OCI-LY3 (cell line): ENCODE data around the gene CAPNS2.

ENCODE experiments used
- H2AFZ ChIP-seq: fragments of 200-600, 300-600 bp; shearing (Covaris generic); 2 replicates; pipeline ENCODE4 v1.6.0; 2014; ENCODE audit warnings: antibody characterized with exemption, low read depth, low read length
- H3K27ac ChIP-seq: fragments of 200-600, 300-600 bp; sonication (generic); 2 replicates; pipeline ENCODE4 v1.5.1; 2014; ENCODE audit warnings: mild to moderate bottlenecking, low read length, moderate library complexity, mixed read lengths
- H3K27me3 ChIP-seq: fragments of 200-600, 300-600 bp; sonication (generic); 2 replicates; pipeline ENCODE4 v1.6.1; 2014; ENCODE audit warnings: low read depth, low read length, mixed read lengths
- H3K36me3 ChIP-seq: fragments of 200-600, 300-600 bp; sonication (generic); replicated peaks from 2 replicates; pipeline ENCODE3; 2014; ENCODE audit warnings: low read depth, low read length, mixed read lengths
- H3K4me1 ChIP-seq: fragments of 300-600, 200-600 bp; sonication (generic); 2 replicates; pipeline ENCODE4 v1.6.1; 2014; ENCODE audit warnings: low read length, mixed read lengths
- H3K4me2 ChIP-seq: fragments of 200-600, 300-600 bp; sonication (generic); 2 replicates; pipeline ENCODE4 v1.6.1; 2014; ENCODE audit warnings: low read length, mixed read lengths
- H3K4me3 ChIP-seq: fragments of 300-600, 200-600 bp; sonication (generic); 2 replicates; pipeline ENCODE4 v1.5.1; 2014; ENCODE audit warnings: antibody characterized with exemption, mild to moderate bottlenecking, low read length, moderate library complexity
- H3K79me2 ChIP-seq: fragments of 300-600, 200-600 bp; shearing (Covaris generic); 2 replicates; pipeline ENCODE4 v1.6.1; 2014; ENCODE audit warnings: mild to moderate bottlenecking, low read length, mixed read lengths
- H3K9ac ChIP-seq: fragments of 300-600, 200-600 bp; shearing (Covaris generic); 2 replicates; pipeline ENCODE4 v1.6.0; 2014; ENCODE audit warnings: mild to moderate bottlenecking, low read length, moderate library complexity
- H3K9me3 ChIP-seq: fragments of 200-600, 300-600 bp; shearing (Covaris generic); 2 replicates; pipeline ENCODE4 v1.6.1; 2014; ENCODE audit warnings: low read length, mixed read lengths; ENCODE audit not compliant: insufficient read depth
- H4K20me1 ChIP-seq: fragments of 200-600, 300-600 bp; sonication (generic); 2 replicates; pipeline ENCODE4 v1.6.1; 2016; ENCODE audit warnings: low read length, mixed read lengths; ENCODE audit not compliant: insufficient read depth
- CTCF ChIP-seq: fragments of 200-600, 300-600 bp; sonication (generic); IDR thresholded peaks from 2 replicates; pipeline ENCODE4 v1.5.1; 2014; ENCODE audit warnings: antibody characterized with exemption, low read length, low read depth
- EZH2phosphoT487 ChIP-seq: fragments of 200-600 bp; shearing (Covaris generic); IDR thresholded peaks from 2 replicates; pipeline ENCODE4 v1.6.1; 2018; ENCODE audit warnings: antibody characterized with exemption, mixed run types, low read depth

CAPNS2 gene

GRCh38 chr16:55559233-55559632 lies 7.3 kb upstream of the CAPNS2 start:
- no peak overlapping the region for H3K4me3 ChIP-seq

GRCh38 chr16:55559933-55560516 lies 6.5 kb upstream of the CAPNS2 start:
- Histone ChIP-seq H3K79me2 (no peaks in the 10 kb centered on the region), H3K4me2 (no peak overlapping the region), H3K4me1 (no peaks in the 10 kb centered on the region), H3K9ac (no peak overlapping the region), H4K20me1 (no peaks in the 10 kb centered on the region), H3K36me3 (no peaks in the 10 kb centered on the region), H2AFZ (no peak overlapping the region), H3K27ac (no peak overlapping the region), H3K9me3 (no peaks in the 10 kb centered on the region), H3K4me3 (no peak overlapping the region), H3K27me3 (no peaks in the 10 kb centered on the region)
- no peak for TF ChIP-seq CTCF
- TF ChIP-seq EZH2phosphoT487: no peak

More at GRCh38 chr16:55559233-55559632, 7.3 kb upstream of the CAPNS2 start:
- Histone ChIP-seq H3K79me2 (no peaks in the 10 kb centered on the region), H3K27me3 (no peaks in the 10 kb centered on the region), H3K4me1 (no peaks in the 10 kb centered on the region), H3K9ac (no peak overlapping the region), H3K27ac (no peak overlapping the region), H4K20me1 (no peaks in the 10 kb centered on the region), H3K4me2 (no peak overlapping the region), H2AFZ (no peak overlapping the region), H3K36me3 (no peaks in the 10 kb centered on the region), H3K9me3 (no peaks in the 10 kb centered on the region)
- no peak for TF ChIP-seq EZH2phosphoT487
- TF ChIP-seq CTCF: no peak

- Histone ChIP-seq H3K36me3 (no peaks in the 10 kb centered on the region), H3K4me2 (no peak overlapping the region), H3K9ac (no peak overlapping the region), H4K20me1 (no peaks in the 10 kb centered on the region), H3K79me2 (no peaks in the 10 kb centered on the region), H3K27me3 (no peaks in the 10 kb centered on the region), H2AFZ (no peak overlapping the region), H3K9me3 (no peaks in the 10 kb centered on the region), H3K27ac (no peak overlapping the region), H3K4me1 (no peaks in the 10 kb centered on the region), H3K4me3 (no peak overlapping the region)
- no peak for TF ChIP-seq CTCF
- no peak for TF ChIP-seq EZH2phosphoT487
Observed at GRCh38 chr16:55561319-55561848, 5.1 kb upstream of the CAPNS2 start.

- H3K79me2 ChIP-seq: no peaks in the 10 kb centered on the region
- H3K27ac ChIP-seq: no peak overlapping the region
- H3K4me3 ChIP-seq: no peak overlapping the region
- no peak overlapping the region for H3K9ac ChIP-seq
- no peaks in the 10 kb centered on the region for H3K36me3 ChIP-seq
- no peak overlapping the region for H3K4me2 ChIP-seq
- H3K27me3 ChIP-seq: no peaks in the 10 kb centered on the region
- H2AFZ ChIP-seq: no peak overlapping the region
- H4K20me1 ChIP-seq: no peaks in the 10 kb centered on the region
- H3K9me3 ChIP-seq: no peaks in the 10 kb centered on the region
- TF ChIP-seq EZH2phosphoT487: no peak
- TF ChIP-seq CTCF: no peak
- no peaks in the 10 kb centered on the region for H3K4me1 ChIP-seq
Observed at GRCh38 chr16:55562936-55563335, 3.5 kb upstream of the CAPNS2 start.
